Colonic mucosa (tissue), 4 donors: ENCODE results near the gene MPPED1. TPM values are rescaled to one million over a fixed set of nuclear protein-coding genes. Genes with fewer than 3 reads are reported as not detected.

Experiments used
- DNase-seq: peaks from one replicate; pipeline ENCODE4 v3.0.0-alpha.2; 2020
- H3K27ac ChIP-seq: fragments of 200-600 bp; one replicate; pipeline ENCODE4 v1.8.0; 2021
- H3K27me3 ChIP-seq: fragments of 200-600 bp; one replicate; pipeline ENCODE4 v1.8.0; 2021
- H3K36me3 ChIP-seq: fragments of 200-600 bp; one replicate; pipeline ENCODE4 v1.8.0; 2021
- H3K4me1 ChIP-seq: fragments of 200-600 bp; one replicate; pipeline ENCODE4 v1.8.0; 2021; ENCODE audit warnings: mild to moderate bottlenecking
- H3K4me3 ChIP-seq: fragments of 200-600 bp; one replicate; pipeline ENCODE4 v1.8.0; 2021
- H3K9ac ChIP-seq, 2 donors: one replicate each; pipeline ENCODE4 v1.7.0; 2013; ENCODE audit warnings: control low read depth in 2 of 2, low read depth in 2 of 2, low read length in 2 of 2
- H3K9me3 ChIP-seq: fragments of 200-600 bp; one replicate; pipeline ENCODE4 v1.8.0; 2021
- CTCF ChIP-seq: fragments of 200-600 bp; IDR thresholded peaks from one replicate; pipeline ENCODE4 v1.8.0; 2022; ENCODE audit warnings: antibody characterized with exemption, mild to moderate bottlenecking
- intact Hi-C: fragments of 100-400 bp; cut with DNase I; formaldehyde crosslinking; loops from one replicate; pipeline ENCODE4 v1.14.1; 2022
- total RNA-seq, 2 donors: library from RNA; stranded (reverse); fragmentation: NEBNext Ultra II Directional in 1 of 2; extraction: Animal tissue kit (Norgen Biotek cat#: 25700) in 1 of 2; gene quantifications; one replicate each; pipeline ENCODE4 v1.2.1, GENCODE V29; 2021
- donor health status: healthy.
- donor health status: DM: no; HTN: no; CAD: no.
- donor health status: DM: no; HTN: no; CAD: no.

The MPPED1 gene
- total RNA-seq, 2 donors from 2014 or later: 0.05 TPM; not detected in 1

GRCh38 chr22:43508489-43508888 lies 96.7 kb downstream of the MPPED1 start:
- Histone ChIP-seq H3K27ac (no peak overlapping the region), H3K9me3 (no peaks in the 10 kb centered on the region), H3K4me3 (no peak overlapping the region), H3K9ac (no peak overlapping the region), H3K36me3 (no peaks in the 10 kb centered on the region), H3K27me3 (no peaks in the 10 kb centered on the region), H3K4me1 (no peaks in the 10 kb centered on the region)
- intact Hi-C loops: no loop called here
- no peak for DNase-seq
- TF ChIP-seq CTCF: no peak

GRCh38 chr22:43509337-43509736 lies 97.5 kb downstream of the MPPED1 start:
- Histone ChIP-seq H3K9ac (no peak overlapping the region), H3K4me3 (no peak overlapping the region), H3K4me1 (no peaks in the 10 kb centered on the region), H3K27me3 (no peaks in the 10 kb centered on the region), H3K9me3 (no peaks in the 10 kb centered on the region), H3K36me3 (no peaks in the 10 kb centered on the region), H3K27ac (no peak overlapping the region)
- no peak for DNase-seq
- intact Hi-C loops: no loop called here
- TF ChIP-seq CTCF: no peak

- Histone ChIP-seq H3K27ac (no peak overlapping the region), H3K36me3 (no peaks in the 10 kb centered on the region), H3K4me3 (no peak overlapping the region), H3K9me3 (no peaks in the 10 kb centered on the region), H3K4me1 (no peaks in the 10 kb centered on the region), H3K27me3 (no peaks in the 10 kb centered on the region), H3K9ac (no peak overlapping the region)
- no peak for DNase-seq
- no peak for TF ChIP-seq CTCF
- intact Hi-C loops: no loop called here
Observed at GRCh38 chr22:43510281-43511070, 98.7 kb downstream of the MPPED1 start.

- H3K4me3 ChIP-seq: no peak overlapping the region
- H3K27ac ChIP-seq: no peak overlapping the region
- H3K9me3 ChIP-seq: no peaks in the 10 kb centered on the region
- H3K36me3 ChIP-seq: no peaks in the 10 kb centered on the region
- H3K27me3 ChIP-seq: no peaks in the 10 kb centered on the region
- TF ChIP-seq CTCF: no peak
- no peaks in the 10 kb centered on the region for H3K4me1 ChIP-seq
- no peak overlapping the region for H3K9ac ChIP-seq
- no peak for DNase-seq
- intact Hi-C loops: no loop called here
Observed at GRCh38 chr22:43511276-43511910, 99.6 kb downstream of the MPPED1 start.

- Histone ChIP-seq H3K27me3 (no peaks in the 10 kb centered on the region), H3K9ac (no peak overlapping the region), H3K27ac (no peak overlapping the region), H3K4me1 (no peaks in the 10 kb centered on the region), H3K9me3 (no peaks in the 10 kb centered on the region), H3K36me3 (no peaks in the 10 kb centered on the region), H3K4me3 (no peak overlapping the region)
- intact Hi-C loops: no loop called here
- TF ChIP-seq CTCF: no peak
- DNase-seq: no peak
Observed at GRCh38 chr22:43512279-43512678, 100.5 kb downstream of the MPPED1 start.
